SHP77 (cell line): ENCODE measurements around the gene RGS18.
"Not testable (repeated sequence)": the region's sequence is repeated elsewhere in the genome, so short reads cannot be mapped to it uniquely, and the experiment has no call there.

Experiments
- DNase-seq, 2 experiments: peaks; one replicate each; lab custom pipeline; 2025; lab: John Stamatoyannopoulos, UW

RGS18 gene

GRCh38 chr1:192167011-192167410 lies 8.7 kb downstream of the RGS18 start:
- no peak for DNase-seq

GRCh38 chr1:192167911-192168700 lies 9.8 kb downstream of the RGS18 start:
- no peak for DNase-seq

- no peak for DNase-seq
Observed at GRCh38 chr1:192168964-192169363, 10.7 kb downstream of the RGS18 start.

GRCh38 chr1:192170196-192170984 lies 12.1 kb downstream of the RGS18 start:
- DNase-seq, result no peak

GRCh38 chr1:192171123-192171522 lies 12.9 kb downstream of the RGS18 start:
- no peak for DNase-seq

GRCh38 chr1:192175971-192176370 lies 17.7 kb downstream of the RGS18 start:
- DNase-seq, result no peak

GRCh38 chr1:192183788-192184187 lies 25.5 kb downstream of the RGS18 start:
- DNase-seq, result no peak

- DNase-seq, result no peak
Observed at GRCh38 chr1:192186197-192186596, 27.9 kb downstream of the RGS18 start.

GRCh38 chr1:192190066-192190465 lies 31.8 kb downstream of the RGS18 start:
- no peak for DNase-seq

- DNase-seq, result no peak
Observed at GRCh38 chr1:192201303-192201702, 43.0 kb downstream of the RGS18 start.

GRCh38 chr1:192224396-192224795 lies 66.1 kb downstream of the RGS18 start:
- no peak for DNase-seq

GRCh38 chr1:192224846-192225245 lies 66.6 kb downstream of the RGS18 start:
- no peak for DNase-seq

GRCh38 chr1:192225266-192225665 lies 67.0 kb downstream of the RGS18 start:
- no peak for DNase-seq

- no peak for DNase-seq
Observed at GRCh38 chr1:192225703-192226102, 67.4 kb downstream of the RGS18 start.

- DNase-seq, result no peak
Observed at GRCh38 chr1:192227330-192227729, 69.1 kb downstream of the RGS18 start.

GRCh38 chr1:192227980-192228379 lies 69.7 kb downstream of the RGS18 start:
- not testable (repeated sequence) for DNase-seq

GRCh38 chr1:192232817-192233417 lies 74.7 kb downstream of the RGS18 start:
- DNase-seq, result no peak

GRCh38 chr1:192235127-192235526 lies 76.9 kb downstream of the RGS18 start:
- no peak for DNase-seq
